Hematopoietic multipotent progenitor cell treated with erythropoietin and hydrocortisone succinate and interleukin-3 and kit ligand, for 4 days (in vitro differentiated cells): ENCODE data around the gene CCDC120.

Experiments used
- DNase-seq: peaks from one replicate; pipeline ENCODE4 v3.0.0-alpha.2; 2015

CCDC120 gene

DNA sequence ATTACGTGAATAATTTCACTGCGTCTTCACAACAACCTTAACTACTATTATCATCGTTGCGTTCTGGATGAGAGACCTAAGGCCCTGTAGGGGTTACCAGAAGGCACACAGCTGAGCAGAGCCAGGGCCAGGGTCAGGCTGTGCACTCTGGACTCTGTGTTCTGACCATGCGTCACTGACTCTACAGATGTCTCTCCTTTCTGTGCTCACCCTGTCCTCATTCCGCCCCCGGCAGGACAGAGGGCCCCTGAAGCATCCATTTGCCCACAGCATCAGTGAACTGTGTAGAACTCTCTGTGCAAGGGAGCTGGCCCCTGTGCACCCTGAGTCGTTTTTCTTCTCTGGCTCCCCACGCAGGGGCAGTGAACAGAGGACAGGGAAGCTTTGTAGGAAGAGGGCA, 43.4 kb downstream of the CCDC120 start:
- no peak for DNase-seq

DNA sequence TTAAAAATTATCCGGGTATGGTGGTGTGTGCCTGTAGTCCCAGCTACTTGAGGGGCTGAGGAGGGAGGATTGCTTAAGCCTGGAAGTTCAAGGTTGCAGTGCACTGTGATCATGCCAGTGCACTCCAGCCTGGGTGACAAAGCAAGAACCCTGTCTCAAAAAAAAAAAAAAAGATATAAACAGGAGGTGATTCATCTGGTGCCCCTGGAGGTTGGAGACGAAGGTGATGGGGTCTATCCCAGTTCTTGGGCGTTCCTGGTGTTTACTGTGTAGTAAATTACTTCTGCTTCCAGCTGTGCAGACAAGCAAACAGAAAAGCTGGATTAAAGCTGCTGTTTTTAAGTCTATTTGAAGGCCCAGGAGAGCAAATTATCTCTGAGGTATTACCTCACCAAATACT, 44.8 kb downstream of the CCDC120 start:
- DNase-seq, result no peak

DNA sequence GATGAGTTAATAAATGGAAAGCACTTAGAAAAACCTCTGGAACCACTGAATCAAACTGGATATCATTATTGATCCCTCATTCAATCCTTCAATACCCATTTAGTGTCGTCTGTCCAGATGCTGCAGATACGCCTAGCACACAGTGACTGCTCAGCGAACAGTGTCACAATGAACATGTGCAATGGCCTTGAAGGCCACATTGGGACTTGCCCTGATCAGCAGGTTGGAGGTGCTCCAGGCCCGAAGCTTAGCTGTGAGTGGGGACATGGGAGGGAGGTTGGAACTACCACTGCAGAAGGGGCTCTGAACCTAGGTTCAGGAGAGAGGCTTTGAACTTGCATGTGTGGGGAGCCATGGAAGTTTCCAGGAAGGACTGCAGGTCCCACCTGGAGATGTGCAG, 47.5 kb downstream of the CCDC120 start:
- no peak for DNase-seq

DNA sequence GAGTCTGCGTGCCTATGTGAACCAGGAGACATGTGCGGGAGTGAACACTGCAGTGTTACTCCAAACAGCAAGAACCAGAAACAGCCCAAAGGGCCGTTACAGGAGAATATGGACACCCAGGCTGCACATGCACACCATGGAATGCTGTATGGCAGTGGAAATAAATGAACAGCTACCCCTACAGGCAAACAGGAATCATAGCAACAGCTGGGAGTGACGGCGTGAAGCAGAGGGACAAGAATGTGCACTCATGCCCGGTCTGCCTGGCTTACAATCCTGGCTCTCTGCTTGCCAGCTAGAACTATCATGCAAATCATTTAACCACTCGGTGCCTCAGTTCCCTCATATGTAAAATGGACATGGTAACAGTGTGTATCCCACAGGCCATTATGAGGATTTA, 48.1 kb downstream of the CCDC120 start:
- peak; percentile 65 for DNase-seq

DNA sequence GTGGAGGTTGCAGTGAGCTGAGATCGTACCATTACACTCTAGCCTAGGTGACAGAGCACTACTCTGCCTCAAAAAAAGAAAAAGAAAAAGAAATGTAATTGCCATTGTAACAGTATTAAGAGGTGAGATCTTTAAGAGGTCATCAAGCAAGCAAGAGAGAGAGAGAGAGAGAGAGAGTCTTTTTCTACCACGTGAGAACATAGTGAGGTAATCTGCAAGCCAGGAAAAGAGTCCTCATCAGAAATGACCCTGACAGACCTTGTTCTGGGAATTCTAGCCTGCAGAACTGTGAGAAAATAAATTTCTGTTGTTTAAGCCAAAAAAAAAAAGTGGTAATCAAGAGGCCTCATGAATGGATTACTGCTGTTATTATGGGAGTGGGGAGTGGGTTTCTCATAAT, 49.8 kb downstream of the CCDC120 start:
- DNase-seq, result no peak

DNA sequence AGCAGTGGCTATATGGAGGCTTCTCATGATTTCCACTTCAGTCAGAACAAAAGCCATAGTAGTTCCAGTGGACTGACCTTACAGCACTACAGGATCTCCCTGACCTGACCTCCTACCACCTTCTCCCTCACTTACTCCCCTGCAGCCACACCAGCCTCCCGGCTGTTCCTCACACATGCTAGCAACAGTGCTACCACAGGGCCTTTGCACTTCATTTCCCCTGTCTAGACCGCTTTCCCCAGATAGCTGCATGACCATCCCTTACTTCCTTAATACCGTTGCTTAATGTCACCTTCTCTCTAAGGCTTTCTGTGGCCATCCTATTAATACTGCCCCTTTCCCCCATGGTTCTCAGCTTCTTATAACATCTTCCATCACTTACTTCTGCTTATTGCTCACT, 51.6 kb downstream of the CCDC120 start:
- no peak for DNase-seq

DNA sequence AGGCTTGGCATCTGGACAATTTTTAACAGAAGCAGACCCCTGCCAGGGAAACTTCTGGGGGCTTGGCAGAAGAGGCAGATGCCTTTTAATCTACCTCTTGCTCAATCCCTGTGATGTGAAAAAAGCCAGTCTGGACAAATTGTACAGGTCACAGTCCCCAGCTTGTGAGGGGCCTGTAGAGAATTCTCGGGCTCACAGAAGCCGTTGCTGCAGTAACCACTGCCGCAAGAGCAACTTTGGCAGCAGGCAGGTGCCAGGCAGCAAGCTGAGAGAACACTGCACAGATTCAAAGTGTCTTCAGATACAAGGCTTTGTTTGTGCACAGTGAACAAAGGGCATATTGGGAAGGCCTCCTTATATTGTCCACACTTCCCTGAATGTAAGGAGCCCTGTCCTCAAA, 53.0 kb downstream of the CCDC120 start:
- no peak for DNase-seq

DNA sequence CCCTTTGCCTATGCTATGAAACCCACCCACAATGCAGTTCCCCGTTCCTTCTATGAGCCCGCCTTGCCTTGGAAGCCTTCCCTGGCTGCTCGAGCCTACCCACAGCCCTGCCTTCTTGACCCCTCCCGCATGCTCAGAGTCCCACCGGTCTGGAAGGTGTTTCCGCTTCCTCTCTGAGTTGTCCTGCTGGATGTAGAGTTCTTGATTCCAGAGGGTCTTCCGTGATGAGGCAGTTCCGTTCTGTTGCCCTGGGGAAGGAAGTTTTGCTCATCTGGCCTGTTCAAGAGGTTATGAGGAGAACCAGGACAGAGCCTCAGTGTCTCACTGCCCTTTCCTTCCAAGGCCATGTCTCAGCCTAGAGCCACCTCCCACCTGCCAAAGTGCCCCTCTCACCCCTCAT, 57.3 kb downstream of the CCDC120 start:
- no peak for DNase-seq

DNA sequence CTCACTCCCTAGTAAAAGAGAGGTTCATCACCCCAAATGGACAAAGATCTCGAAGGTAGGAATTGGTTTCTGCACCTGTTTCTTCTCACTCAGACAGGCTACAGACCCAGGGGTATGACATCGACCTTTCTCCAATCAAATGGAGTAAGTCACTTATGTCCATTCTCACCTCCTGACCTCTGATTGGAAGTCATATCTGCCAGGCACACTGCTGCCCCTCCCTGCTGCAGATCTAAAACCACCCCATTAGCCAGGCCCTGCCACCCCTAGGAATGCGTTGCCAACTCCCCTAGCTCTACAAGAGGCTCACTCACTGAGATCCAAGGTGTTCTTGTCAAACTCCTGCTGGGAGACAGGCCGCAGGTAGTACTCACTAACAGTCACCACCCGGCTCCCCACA, 57.9 kb downstream of the CCDC120 start:
- no peak for DNase-seq

DNA sequence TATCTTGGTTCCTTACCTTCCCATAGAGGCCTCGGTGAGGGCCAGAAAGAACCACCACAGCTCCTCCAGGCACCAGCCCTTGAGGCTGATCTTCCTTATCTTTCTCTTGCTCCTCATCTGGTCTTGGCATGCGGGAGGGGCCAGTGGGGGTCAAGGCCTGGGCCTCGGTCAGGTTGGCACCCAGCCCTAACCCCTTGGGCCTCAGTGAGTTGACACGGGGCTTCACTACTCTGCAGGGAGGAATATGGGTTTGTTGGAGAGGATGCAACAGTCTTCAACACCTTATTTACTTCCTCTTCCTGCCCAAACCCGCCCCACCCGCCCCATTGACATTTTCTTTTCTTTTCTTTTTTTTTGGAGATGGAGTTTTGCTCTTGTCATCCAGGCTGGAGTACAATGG, 58.8 kb downstream of the CCDC120 start:
- peak; percentile 38 for DNase-seq
